ENCODE data around the gene SLIT3.

- TF ChIP-seq CTCF (IDR thresholded peaks at IDR 0.05; ENCODE audit: low read depth, low read length, poor library complexity, severe bottlenecking) (no peak), EZH2phosphoT487 (IDR thresholded peaks at IDR 0.05; ENCODE audit: borderline replicate concordance, low read length) (no peak)
Observed at GRCh38 chr5:168802337-168802736, 498.6 kb downstream of the SLIT3 start.

Data from DOHH2 (cell line).